ENCODE data around the gene WWOX. TPM values are rescaled to one million over a fixed set of nuclear protein-coding genes. Genes with fewer than 3 reads are reported as not detected.

The WWOX gene
- total and polyA plus RNA-seq, 2 of the 8 experiments (the other 6 are each of a cell fraction or from before 2014, with no cell fraction given), result 5.4 to 16.7 TPM

- TF ChIP-seq, protein P1, sequence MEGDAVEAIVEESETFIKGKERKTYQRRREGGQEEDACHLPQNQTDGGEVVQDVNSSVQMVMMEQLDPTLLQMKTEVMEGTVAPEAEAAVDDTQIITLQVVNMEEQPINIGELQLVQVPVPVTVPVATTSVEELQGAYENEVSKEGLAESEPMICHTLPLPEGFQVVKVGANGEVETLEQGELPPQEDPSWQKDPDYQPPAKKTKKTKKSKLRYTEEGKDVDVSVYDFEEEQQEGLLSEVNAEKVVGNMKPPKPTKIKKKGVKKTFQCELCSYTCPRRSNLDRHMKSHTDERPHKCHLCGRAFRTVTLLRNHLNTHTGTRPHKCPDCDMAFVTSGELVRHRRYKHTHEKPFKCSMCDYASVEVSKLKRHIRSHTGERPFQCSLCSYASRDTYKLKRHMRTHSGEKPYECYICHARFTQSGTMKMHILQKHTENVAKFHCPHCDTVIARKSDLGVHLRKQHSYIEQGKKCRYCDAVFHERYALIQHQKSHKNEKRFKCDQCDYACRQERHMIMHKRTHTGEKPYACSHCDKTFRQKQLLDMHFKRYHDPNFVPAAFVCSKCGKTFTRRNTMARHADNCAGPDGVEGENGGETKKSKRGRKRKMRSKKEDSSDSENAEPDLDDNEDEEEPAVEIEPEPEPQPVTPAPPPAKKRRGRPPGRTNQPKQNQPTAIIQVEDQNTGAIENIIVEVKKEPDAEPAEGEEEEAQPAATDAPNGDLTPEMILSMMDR (IDR thresholded peaks at IDR 0.05; ENCODE audit: control extremely low read depth in 1 of 3, insufficient read depth in 1 of 3, low read depth in 1 of 3, low read length in 3 of 3), result no peak
- TF ChIP-seq SP1 (IDR thresholded peaks at IDR 0.05; ENCODE audit: low read depth, low read length) (no peak), BRCA1 (IDR thresholded peaks at IDR 0.05; ENCODE audit: low read depth, low read length) (no peak), SUZ12 (IDR thresholded peaks at IDR 0.05; ENCODE audit: low read length) (no peak), SRF (IDR thresholded peaks at IDR 0.05; ENCODE audit: low read depth, low read length) (no peak), CREB1 (IDR thresholded peaks at IDR 0.05) (no peak), YY1 (IDR thresholded peaks at IDR 0.05; ENCODE audit: low read depth, low read length) (no peak), CBX8 (IDR thresholded peaks at IDR 0.05; ENCODE audit: borderline replicate concordance, low read depth, low read length) (no peak), TEAD4 (IDR thresholded peaks at IDR 0.05; ENCODE audit: low read depth, low read length) (no peak)
- TF ChIP-seq, protein P2, sequence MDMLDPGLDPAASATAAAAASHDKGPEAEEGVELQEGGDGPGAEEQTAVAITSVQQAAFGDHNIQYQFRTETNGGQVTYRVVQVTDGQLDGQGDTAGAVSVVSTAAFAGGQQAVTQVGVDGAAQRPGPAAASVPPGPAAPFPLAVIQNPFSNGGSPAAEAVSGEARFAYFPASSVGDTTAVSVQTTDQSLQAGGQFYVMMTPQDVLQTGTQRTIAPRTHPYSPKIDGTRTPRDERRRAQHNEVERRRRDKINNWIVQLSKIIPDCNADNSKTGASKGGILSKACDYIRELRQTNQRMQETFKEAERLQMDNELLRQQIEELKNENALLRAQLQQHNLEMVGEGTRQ (IDR thresholded peaks at IDR 0.05; ENCODE audit: low read length), result no peak
Observed at GRCh38 chr16:78957317-78958100, 858.1 kb downstream of the WWOX start (continued).

Data from H1 (cell line).